Mesothelial cell of epicardium (in vitro differentiated cells): ENCODE data around the gene GRIK2. TPM values are rescaled to one million over a fixed set of nuclear protein-coding genes. Genes with fewer than 3 reads are reported as not detected.
A peak's percentile ranks its signal among the peaks of the same experiment; 100 is the strongest.

Experiments used
- DNase-seq, 2 experiments: peaks; one replicate each; pipeline ENCODE4 v3.0.0; 2021; ENCODE audit warnings: low spot score in 2 of 2; ENCODE audit not compliant: unreplicated experiment in 2 of 2
- H3K27ac Mint-ChIP-seq: 2 replicates; pipeline ENCODE4 v1.8.0; 2021; ENCODE audit warnings: mixed read lengths
- H3K27me3 Mint-ChIP-seq: 2 replicates; pipeline ENCODE4 v1.8.0; 2021; ENCODE audit warnings: low read depth, mixed read lengths
- H3K36me3 Mint-ChIP-seq: 2 replicates; pipeline ENCODE4 v1.8.0; 2021; ENCODE audit warnings: mixed read lengths
- H3K4me1 Mint-ChIP-seq: 2 replicates; pipeline ENCODE4 v1.8.0; 2021; ENCODE audit warnings: mixed read lengths
- H3K4me3 Mint-ChIP-seq: 2 replicates; pipeline ENCODE4 v1.8.0; 2021; ENCODE audit warnings: mild to moderate bottlenecking, moderate library complexity, mixed read lengths
- H3K9me3 Mint-ChIP-seq: 2 replicates; pipeline ENCODE4 v1.8.0; 2021; ENCODE audit warnings: mixed read lengths
- CTCF ChIP-seq: fragments of 200-600 bp; sonication (generic); IDR thresholded peaks from one replicate; pipeline ENCODE4 v1.5.0; 2021; ENCODE audit warnings: antibody characterized with exemption; ENCODE audit not compliant: unreplicated experiment
- total RNA-seq: library from RNA; stranded (reverse); gene quantifications from 3 replicates; pipeline ENCODE4 v1.2.1, GENCODE V29; 2021

The GRIK2 gene
- total RNA-seq, 1 donor from 2014 or later, result 3.2 TPM

GRCh38 chr6:101539510-101540245 is 146.2 kb downstream of the GRIK2 start:
- Mint-ChIP-seq H3K9me3 (no peaks in the 10 kb centered on the region), H3K36me3 (no peaks in the 10 kb centered on the region), H3K27ac (peak overlapping the region; percentile 27), H3K4me3 (no peak overlapping the region), H3K27me3 (no peaks in the 10 kb centered on the region), H3K4me1 (peaks cover 35% of the 10 kb centered on the region)
- no peak for DNase-seq
- TF ChIP-seq CTCF, result no peak

DNA sequence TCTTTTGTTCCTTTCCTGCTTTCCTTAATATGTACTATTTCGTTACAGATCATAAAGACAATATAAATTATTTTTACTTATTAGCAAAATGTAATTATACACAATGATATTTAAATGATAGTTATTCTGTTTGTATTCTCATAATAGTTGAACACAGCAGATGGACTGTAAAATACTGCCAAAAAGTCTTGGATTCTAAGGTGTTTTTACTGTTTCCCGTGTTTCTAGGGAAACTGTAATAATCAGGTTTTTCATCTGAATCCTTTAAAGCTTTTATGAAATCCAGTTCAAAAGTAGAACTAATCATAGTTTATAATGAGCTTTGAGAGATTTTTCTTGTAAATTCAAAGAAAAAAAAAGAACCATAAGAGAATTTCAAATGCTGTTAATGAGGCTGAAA is 148.4 kb downstream of the GRIK2 start:
- no peaks in the 10 kb centered on the region for H3K9me3 Mint-ChIP-seq
- H3K27me3 Mint-ChIP-seq, result no peaks in the 10 kb centered on the region
- H3K4me3 Mint-ChIP-seq, result no peak overlapping the region
- no peak for DNase-seq
- TF ChIP-seq CTCF, result no peak
- peaks cover 27% of the 10 kb centered on the region for H3K4me1 Mint-ChIP-seq
- H3K36me3 Mint-ChIP-seq, result no peaks in the 10 kb centered on the region
- H3K27ac Mint-ChIP-seq, result no peak overlapping the region

DNA sequence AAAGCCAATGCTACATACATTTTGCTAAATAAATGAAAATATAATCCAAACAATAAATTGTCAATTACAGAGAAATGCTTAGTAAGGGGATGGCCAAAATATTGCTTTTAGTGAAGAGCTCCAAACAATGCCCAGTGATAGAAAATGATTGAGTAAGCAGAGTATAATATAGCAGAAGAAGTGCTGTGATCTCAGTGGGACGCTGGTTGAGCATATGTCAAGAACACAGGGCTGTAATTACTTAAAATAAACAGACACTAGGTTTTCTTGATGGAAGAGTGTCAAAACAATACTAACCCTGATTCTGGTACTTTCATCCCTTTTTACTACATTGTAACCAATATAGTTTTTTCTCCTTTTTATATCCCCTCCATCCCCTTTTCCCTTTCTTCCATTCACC is 150.3 kb downstream of the GRIK2 start:
- Mint-ChIP-seq H3K27me3 (no peaks in the 10 kb centered on the region), H3K27ac (no peak overlapping the region), H3K9me3 (peaks cover 3% of the 10 kb centered on the region)

DNA sequence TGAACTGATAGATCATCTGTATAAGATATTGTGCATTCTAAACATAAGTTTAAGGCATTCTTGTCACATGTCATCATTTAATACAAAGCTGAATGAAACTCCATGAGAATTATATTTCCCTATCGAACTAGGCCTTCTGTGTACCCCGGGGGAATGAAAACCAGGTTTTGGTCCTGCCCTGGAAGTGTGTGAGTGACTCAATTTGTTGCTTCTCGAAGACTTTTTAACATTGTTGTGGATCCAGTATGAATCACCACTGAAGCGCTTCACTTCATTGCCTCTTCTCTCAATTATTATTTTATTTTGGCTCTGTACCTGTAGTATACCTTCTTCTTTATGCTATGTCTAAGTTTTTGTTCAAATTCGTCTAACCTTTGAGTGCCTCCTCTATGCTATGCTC is 150.8 kb downstream of the GRIK2 start:
- Mint-ChIP-seq H3K27me3 (no peaks in the 10 kb centered on the region), H3K4me1 (peaks cover 20% of the 10 kb centered on the region), H3K36me3 (no peaks in the 10 kb centered on the region), H3K27ac (no peak overlapping the region), H3K9me3 (peaks cover 3% of the 10 kb centered on the region), H3K4me3 (no peak overlapping the region)
- TF ChIP-seq CTCF, result no peak
- no peak for DNase-seq

More for the DNA sequence above, 150.3 kb downstream of the GRIK2 start:
- no peak for TF ChIP-seq CTCF
- no peak for DNase-seq
- Mint-ChIP-seq H3K36me3 (no peaks in the 10 kb centered on the region), H3K4me1 (peaks cover 23% of the 10 kb centered on the region), H3K4me3 (no peak overlapping the region)

GRCh38 chr6:101545191-101545590 is 151.7 kb downstream of the GRIK2 start:
- no peak for DNase-seq
- peaks cover 3% of the 10 kb centered on the region for H3K9me3 Mint-ChIP-seq
- no peaks in the 10 kb centered on the region for H3K36me3 Mint-ChIP-seq
- TF ChIP-seq CTCF, result no peak
- H3K4me3 Mint-ChIP-seq, result no peak overlapping the region
- H3K27ac Mint-ChIP-seq, result peak overlapping the region; percentile 29
- H3K4me1 Mint-ChIP-seq, result peaks cover 15% of the 10 kb centered on the region
- H3K27me3 Mint-ChIP-seq, result no peaks in the 10 kb centered on the region
